ENCODE data around the gene MAP1LC3A. TPM values are rescaled to one million over a fixed set of nuclear protein-coding genes. Genes with fewer than 3 reads are reported as not detected.

The MAP1LC3A gene
- total RNA-seq, 2 experiments from 2014 or later, result 4.6 to 5.6 TPM

DNA sequence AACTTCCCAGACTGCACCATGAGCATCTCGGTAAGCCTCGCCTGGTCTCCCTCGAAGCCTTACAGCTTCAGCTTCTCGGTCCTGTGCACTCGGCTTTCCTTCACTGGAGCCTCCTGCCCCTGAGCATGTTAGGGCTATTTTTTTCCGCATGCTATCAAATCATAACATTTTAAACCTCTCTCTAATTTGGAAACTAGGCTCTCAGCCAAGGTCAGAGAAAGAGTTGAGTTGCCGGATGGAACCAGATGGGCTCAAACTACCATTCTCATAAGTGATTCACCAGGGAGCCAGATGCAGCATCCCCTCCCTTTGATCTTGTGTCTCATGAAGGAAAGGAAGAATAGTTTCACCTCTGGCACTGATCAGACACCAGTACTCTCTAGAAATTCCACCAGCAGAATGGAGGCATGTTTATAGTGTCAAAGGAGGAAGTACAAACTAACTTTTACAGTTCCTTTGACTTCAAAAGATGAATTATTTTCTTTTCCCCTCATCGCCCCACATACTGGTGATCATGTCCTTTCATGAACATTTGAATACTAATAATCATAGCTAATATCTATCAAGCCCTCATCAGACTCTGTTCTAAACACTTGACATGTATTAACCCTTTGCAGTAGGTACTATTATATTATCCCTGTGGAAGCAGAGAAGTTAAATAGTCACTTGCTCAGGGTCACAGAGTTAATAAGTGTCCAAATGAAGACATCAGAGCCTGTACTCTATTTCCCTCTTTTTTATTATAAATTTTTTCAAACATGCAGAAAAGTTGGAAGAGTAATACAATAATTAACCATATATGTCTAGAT is 46.7 kb downstream of the MAP1LC3A start:
- H3K36me3 Mint-ChIP-seq, result peaks cover 3% of the 10 kb centered on the region
- no peaks in the 10 kb centered on the region for H3K9me3 Mint-ChIP-seq
- CTCF ChIA-PET, result no interaction called here
- H3K27me3 Mint-ChIP-seq, result no peaks in the 10 kb centered on the region
- intact Hi-C loops (cut with micrococcal nuclease), result no loop called here
- no peak for DNase-seq
- POLR2A ChIA-PET, result no interaction called here
- H3K4me1 Mint-ChIP-seq (ENCODE audit: low read depth), result no peaks in the 10 kb centered on the region
- H3K4me3 Mint-ChIP-seq, result no peak overlapping the region
- no peak overlapping the region for H3K27ac Mint-ChIP-seq

DNA sequence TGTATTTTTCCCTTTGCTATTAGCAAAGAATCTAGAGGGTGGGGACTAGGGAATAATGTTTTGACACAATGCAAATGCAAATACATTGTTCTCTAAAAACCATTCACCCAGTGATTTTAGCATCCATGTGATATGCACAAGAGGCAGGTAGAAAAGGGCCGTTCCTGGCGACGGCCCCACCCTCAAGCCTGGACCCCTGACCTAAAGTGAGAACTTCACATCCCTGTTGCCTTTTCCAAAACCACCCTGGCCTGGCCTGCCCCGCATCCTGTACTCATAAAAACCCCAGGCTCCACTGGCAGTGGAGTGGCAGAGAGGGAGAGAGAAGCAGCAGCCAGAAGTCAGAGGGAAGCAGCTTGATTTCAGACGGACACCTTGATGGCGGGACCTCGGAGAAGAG is 48.5 kb downstream of the MAP1LC3A start:
- no peak for DNase-seq
- Mint-ChIP-seq H3K4me1 (ENCODE audit: low read depth) (no peaks in the 10 kb centered on the region), H3K27ac (no peak overlapping the region), H3K36me3 (peaks cover 6% of the 10 kb centered on the region), H3K4me3 (no peak overlapping the region), H3K9me3 (peaks cover 3% of the 10 kb centered on the region), H3K27me3 (no peaks in the 10 kb centered on the region)
- intact Hi-C loops (cut with micrococcal nuclease), result no loop called here
- ChIA-PET CTCF (interaction anchor here (1.2 to 1.9 kb wide), 2 partner anchors 69 to 295 kb away, joined by 3 to 5 read pairs; no protein-coding TSS in a partner anchor), POLR2A (no interaction called here)

Other genes starting within 250 kb of the MAP1LC3A start
- gene ITCH, start 195.4 kb upstream of the MAP1LC3A start, total RNA-seq, result 10 to 100 TPM; 42.3 to 45.2 TPM
- 100 to 1,000 TPM; 101 to 108 TPM for gene DYNLRB1, start 42.3 kb upstream of the MAP1LC3A start, total RNA-seq
- 10 to 100 TPM; 19.0 to 21.3 TPM for gene PIGU, start 118.4 kb downstream of the MAP1LC3A start, total RNA-seq
- gene TP53INP2, start 145.6 kb downstream of the MAP1LC3A start, total RNA-seq, result 1 to 10 TPM; 2.3 to 2.5 TPM

Measured in activated CD4-positive, alpha-beta memory T cell treated with anti-CD3 and anti-CD28 coated beads for 36 hours (primary cell).